HG03439 (cell line): ENCODE measurements around the gene CIAO2A.

Experiments used
- ATAC-seq: cut with Tn5 transposase; IDR thresholded peaks from one replicate; pipeline ENCODE4 v1.9.1; 2021; ENCODE audit warnings: mild to moderate bottlenecking, moderate library complexity; ENCODE audit not compliant: unreplicated experiment

Gene CIAO2A

GRCh38 chr15:64045101-64045435 is 48.6 kb downstream of the CIAO2A start:
- no peak for ATAC-seq

- ATAC-seq, result no peak
Observed at GRCh38 chr15:64044300-64045100, 49.1 kb downstream of the CIAO2A start.

GRCh38 chr15:64038878-64039610 is 54.6 kb downstream of the CIAO2A start:
- ATAC-seq, result no peak

GRCh38 chr15:64037966-64038365 is 55.7 kb downstream of the CIAO2A start:
- ATAC-seq, result no peak

GRCh38 chr15:64037116-64037515 is 56.5 kb downstream of the CIAO2A start:
- no peak for ATAC-seq

GRCh38 chr15:64035525-64035924 is 58.1 kb downstream of the CIAO2A start:
- ATAC-seq, result no peak

GRCh38 chr15:64034519-64034918 is 59.1 kb downstream of the CIAO2A start:
- no peak for ATAC-seq

GRCh38 chr15:64032329-64032728 is 61.3 kb downstream of the CIAO2A start:
- ATAC-seq, result no peak

GRCh38 chr15:64030123-64030522 is 63.5 kb downstream of the CIAO2A start:
- ATAC-seq, result no peak

GRCh38 chr15:64029633-64030032 is 64.0 kb downstream of the CIAO2A start:
- no peak for ATAC-seq

- no peak for ATAC-seq
Observed at GRCh38 chr15:64029110-64029509, 64.5 kb downstream of the CIAO2A start.

- ATAC-seq, result no peak
Observed at GRCh38 chr15:64026591-64026990, 67.0 kb downstream of the CIAO2A start.

- no peak for ATAC-seq
Observed at GRCh38 chr15:64024172-64025050, 69.2 kb downstream of the CIAO2A start.

- ATAC-seq, result no peak
Observed at GRCh38 chr15:64023220-64023619, 70.4 kb downstream of the CIAO2A start.

GRCh38 chr15:64022571-64022970 is 71.1 kb downstream of the CIAO2A start:
- no peak for ATAC-seq
